Measurements from ENCODE around the gene TP53RK. TPM values are rescaled to one million over a fixed set of nuclear protein-coding genes. Genes with fewer than 3 reads are reported as not detected.

TP53RK gene
- total and polyA plus RNA-seq, 2 of the 13 experiments (the other 11 are each of a cell fraction or from before 2014, with no cell fraction given): 12.9 to 25.5 TPM

DNA sequence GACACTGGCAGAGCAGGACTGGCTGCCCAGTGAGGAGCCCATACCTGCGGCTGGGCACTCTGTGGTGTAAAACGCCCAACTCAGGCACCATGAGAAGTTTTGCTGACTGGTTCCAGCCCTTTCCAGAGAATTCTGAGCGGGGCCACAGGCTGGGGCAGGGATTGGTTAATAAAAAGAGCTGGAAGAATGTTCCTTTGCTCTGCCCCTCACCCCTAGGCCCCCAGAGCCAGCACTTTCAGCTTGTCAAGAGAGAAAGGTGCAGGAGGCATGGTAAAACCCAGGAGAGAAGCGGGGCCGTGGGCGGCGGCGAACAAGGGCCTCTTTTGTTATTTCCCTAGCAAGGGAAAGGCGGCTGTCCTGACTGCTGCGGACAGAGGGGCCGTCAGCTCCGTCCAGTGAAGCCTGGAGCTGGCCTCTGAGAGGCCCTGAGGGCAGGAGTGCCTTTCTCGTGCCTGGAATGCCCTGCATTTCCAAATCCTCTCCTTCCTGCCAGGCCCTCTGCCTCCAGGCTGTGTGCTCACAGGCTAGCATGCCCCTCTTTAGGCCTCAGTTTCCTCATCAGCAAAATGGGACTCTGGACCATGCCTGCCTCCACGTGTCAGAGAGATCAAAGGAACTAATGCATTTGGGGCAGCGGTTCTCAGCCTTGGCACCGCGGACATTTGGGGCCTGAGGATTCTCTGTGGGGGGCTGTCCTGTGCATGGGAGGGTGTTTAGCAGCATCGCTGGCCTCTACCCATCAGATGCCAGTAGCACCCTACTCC lies 50.9 kb downstream of the TP53RK start (continued):
- TF ChIP-seq POLR2AphosphoS5 (IDR thresholded peaks at IDR 0.05; ENCODE audit: low read depth, low read length): peak; percentile 12; the same call in 1 of the 2 replicates
- TF ChIP-seq NFATC3 (CRISPR knock-in tag; IDR thresholded peaks at IDR 0.05): 0 out of 2 replicates have a peak, but pooled peaks have one; percentile 69
- no peak for TF ChIP-seq ELF1 (CRISPR knock-in tag; IDR thresholded peaks at IDR 0.05)
- peak; percentile 87; the same call in 1 of the 2 replicates for TF ChIP-seq MTA1 (CRISPR knock-in tag; IDR thresholded peaks at IDR 0.05; ENCODE audit: borderline replicate concordance)
- 0 out of 2 replicates have a peak, but pooled peaks have one; percentile 34 for TF ChIP-seq HINFP (CRISPR knock-in tag; IDR thresholded peaks at IDR 0.05; ENCODE audit: low read depth)
- TF ChIP-seq HNF4A (CRISPR knock-in tag; IDR thresholded peaks at IDR 0.05): peak; percentile 58; the same call in 1 of the 2 replicates
- no peak for TF ChIP-seq NFKBIZ (CRISPR knock-in tag; IDR thresholded peaks at IDR 0.05)
- TF ChIP-seq DRAP1 (CRISPR knock-in tag; IDR thresholded peaks at IDR 0.05): no peak
- TF ChIP-seq ZNF678 (CRISPR knock-in tag; IDR thresholded peaks at IDR 0.05): no peak
- TF ChIP-seq, protein P1, sequence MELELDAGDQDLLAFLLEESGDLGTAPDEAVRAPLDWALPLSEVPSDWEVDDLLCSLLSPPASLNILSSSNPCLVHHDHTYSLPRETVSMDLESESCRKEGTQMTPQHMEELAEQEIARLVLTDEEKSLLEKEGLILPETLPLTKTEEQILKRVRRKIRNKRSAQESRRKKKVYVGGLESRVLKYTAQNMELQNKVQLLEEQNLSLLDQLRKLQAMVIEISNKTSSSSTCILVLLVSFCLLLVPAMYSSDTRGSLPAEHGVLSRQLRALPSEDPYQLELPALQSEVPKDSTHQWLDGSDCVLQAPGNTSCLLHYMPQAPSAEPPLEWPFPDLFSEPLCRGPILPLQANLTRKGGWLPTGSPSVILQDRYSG (CRISPR knock-in tag; IDR thresholded peaks at IDR 0.05): no peak
- TF ChIP-seq IRF2 (CRISPR knock-in tag; IDR thresholded peaks at IDR 0.05): no peak
- peak; percentile 47; the same call in 1 of the 2 replicates for TF ChIP-seq ZKSCAN5 (CRISPR knock-in tag; IDR thresholded peaks at IDR 0.05)
- TF ChIP-seq, protein P2, sequence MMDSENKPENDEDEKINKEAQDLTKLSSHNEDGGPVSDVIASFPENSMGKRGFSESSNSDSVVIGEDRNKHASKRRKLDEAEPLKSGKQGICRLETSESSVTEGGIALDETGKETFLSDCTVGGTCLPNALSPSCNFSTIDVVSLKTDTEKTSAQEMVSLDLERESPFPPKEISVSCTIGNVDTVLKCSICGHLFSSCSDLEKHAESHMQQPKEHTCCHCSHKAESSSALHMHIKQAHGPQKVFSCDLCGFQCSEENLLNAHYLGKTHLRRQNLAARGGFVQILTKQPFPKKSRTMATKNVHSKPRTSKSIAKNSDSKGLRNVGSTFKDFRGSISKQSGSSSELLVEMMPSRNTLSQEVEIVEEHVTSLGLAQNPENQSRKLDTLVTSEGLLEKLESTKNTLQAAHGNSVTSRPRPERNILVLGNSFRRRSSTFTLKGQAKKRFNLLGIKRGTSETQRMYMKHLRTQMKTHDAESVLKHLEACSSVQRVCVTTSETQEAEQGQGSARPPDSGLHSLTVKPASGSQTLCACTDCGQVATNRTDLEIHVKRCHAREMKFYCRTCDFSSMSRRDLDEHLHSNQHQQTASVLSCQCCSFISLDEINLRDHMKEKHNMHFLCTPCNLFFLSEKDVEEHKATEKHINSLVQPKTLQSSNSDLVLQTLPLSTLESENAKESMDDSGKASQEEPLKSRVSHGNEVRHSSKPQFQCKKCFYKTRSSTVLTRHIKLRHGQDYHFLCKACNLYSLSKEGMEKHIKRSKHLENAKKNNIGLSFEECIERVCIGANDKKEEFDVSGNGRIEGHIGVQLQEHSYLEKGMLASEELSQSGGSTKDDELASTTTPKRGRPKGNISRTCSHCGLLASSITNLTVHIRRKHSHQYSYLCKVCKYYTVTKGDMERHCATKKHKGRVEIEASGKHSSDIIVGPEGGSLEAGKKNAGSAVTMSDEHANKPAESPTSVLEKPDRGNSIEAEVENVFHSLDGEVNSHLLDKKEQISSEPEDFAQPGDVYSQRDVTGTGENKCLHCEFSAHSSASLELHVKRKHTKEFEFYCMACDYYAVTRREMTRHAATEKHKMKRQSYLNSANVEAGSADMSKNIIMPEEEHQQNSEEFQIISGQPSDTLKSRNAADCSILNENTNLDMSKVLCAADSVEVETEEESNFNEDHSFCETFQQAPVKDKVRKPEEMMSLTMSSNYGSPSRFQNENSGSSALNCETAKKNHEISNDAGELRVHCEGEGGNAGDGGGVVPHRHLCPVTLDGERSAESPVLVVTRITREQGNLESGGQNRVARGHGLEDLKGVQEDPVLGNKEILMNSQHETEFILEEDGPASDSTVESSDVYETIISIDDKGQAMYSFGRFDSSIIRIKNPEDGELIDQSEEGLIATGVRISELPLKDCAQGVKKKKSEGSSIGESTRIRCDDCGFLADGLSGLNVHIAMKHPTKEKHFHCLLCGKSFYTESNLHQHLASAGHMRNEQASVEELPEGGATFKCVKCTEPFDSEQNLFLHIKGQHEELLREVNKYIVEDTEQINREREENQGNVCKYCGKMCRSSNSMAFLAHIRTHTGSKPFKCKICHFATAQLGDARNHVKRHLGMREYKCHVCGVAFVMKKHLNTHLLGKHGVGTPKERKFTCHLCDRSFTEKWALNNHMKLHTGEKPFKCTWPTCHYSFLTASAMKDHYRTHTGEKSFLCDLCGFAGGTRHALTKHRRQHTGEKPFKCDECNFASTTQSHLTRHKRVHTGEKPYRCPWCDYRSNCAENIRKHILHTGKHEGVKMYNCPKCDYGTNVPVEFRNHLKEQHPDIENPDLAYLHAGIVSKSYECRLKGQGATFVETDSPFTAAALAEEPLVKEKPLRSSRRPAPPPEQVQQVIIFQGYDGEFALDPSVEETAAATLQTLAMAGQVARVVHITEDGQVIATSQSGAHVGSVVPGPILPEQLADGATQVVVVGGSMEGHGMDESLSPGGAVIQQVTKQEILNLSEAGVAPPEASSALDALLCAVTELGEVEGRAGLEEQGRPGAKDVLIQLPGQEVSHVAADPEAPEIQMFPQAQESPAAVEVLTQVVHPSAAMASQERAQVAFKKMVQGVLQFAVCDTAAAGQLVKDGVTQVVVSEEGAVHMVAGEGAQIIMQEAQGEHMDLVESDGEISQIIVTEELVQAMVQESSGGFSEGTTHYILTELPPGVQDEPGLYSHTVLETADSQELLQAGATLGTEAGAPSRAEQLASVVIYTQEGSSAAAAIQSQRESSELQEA (CRISPR knock-in tag; IDR thresholded peaks at IDR 0.05; ENCODE audit: not compliant biosample characterization): no peak
- TF ChIP-seq MAX (IDR thresholded peaks at IDR 0.05): peak; percentile 78

Measured in HepG2 (cell line).